Dermis microvascular lymphatic vessel endothelial cell (primary cell): ENCODE data around the gene SMLR1. TPM values are rescaled to one million over a fixed set of nuclear protein-coding genes. Genes with fewer than 3 reads are reported as not detected.

Experiments
- total RNA-seq: library from RNA; depleted of rRNA; stranded (reverse); fragments of >200 nt; gene quantifications from 2 replicates; pipeline ENCODE4 v1.2.1, GENCODE V29; 2014

Gene SMLR1
- total RNA-seq, 1 donor from 2014 or later: not detected

Other genes starting within 250 kb of the SMLR1 start
- 78.8 and 159 TPM in 2 replicates for gene EPB41L2, start 235.8 kb downstream of the SMLR1 start, total RNA-seq